Smooth muscle cell (in vitro differentiated cells): ENCODE results near the gene DHDH. TPM values are rescaled to one million over a fixed set of nuclear protein-coding genes. Genes with fewer than 3 reads are reported as not detected.

Source experiments
- DNase-seq: peaks from one replicate; lab custom pipeline; 2025; ENCODE audit not compliant: unreplicated experiment; lab: John Stamatoyannopoulos, UW
- H2AFZ ChIP-seq: fragments of 200-600 bp; sonication (generic); 2 replicates; pipeline ENCODE4 v1.6.0; 2016; ENCODE audit warnings: antibody characterized with exemption, low read depth, mild to moderate bottlenecking
- H3F3A ChIP-seq: fragments of 200-600 bp; sonication (generic); 2 replicates; pipeline ENCODE4 v1.6.0; 2017; ENCODE audit warnings: antibody characterized with exemption, low read depth
- H3K27ac ChIP-seq: fragments of 200-600 bp; sonication (generic); 2 replicates; pipeline ENCODE4 v1.5.1; 2016; ENCODE audit warnings: low read depth, mild to moderate bottlenecking
- H3K27me3 ChIP-seq: fragments of 200-600 bp; sonication (generic); 2 replicates; pipeline ENCODE4 v1.6.1; 2016; ENCODE audit warnings: low read depth, mild to moderate bottlenecking
- H3K36me3 ChIP-seq: fragments of 200-600 bp; sonication (generic); 2 replicates; pipeline ENCODE4 v1.5.1; 2016; ENCODE audit warnings: low read depth
- H3K4me1 ChIP-seq: fragments of 200-600 bp; sonication (generic); 2 replicates; pipeline ENCODE4 v1.5.1; 2016; ENCODE audit warnings: low read depth
- H3K4me2 ChIP-seq: fragments of 200-600 bp; sonication (generic); 2 replicates; pipeline ENCODE4 v1.6.0; 2016; ENCODE audit warnings: mild to moderate bottlenecking
- H3K4me3 ChIP-seq: fragments of 200-600 bp; sonication (generic); 2 replicates; pipeline ENCODE4 v1.5.1; 2016; ENCODE audit warnings: mild to moderate bottlenecking
- H3K79me2 ChIP-seq: fragments of 200-600 bp; sonication (generic); 2 replicates; pipeline ENCODE4 v1.6.0; 2016; ENCODE audit warnings: low read depth, mild to moderate bottlenecking
- H3K9ac ChIP-seq: fragments of 200-600 bp; sonication (generic); 2 replicates; pipeline ENCODE4 v1.6.0; 2016; ENCODE audit warnings: low read depth
- H3K9me3 ChIP-seq: fragments of 200-600 bp; sonication (generic); replicated peaks from 2 replicates; pipeline ENCODE4 v1.5.1; 2016; ENCODE audit warnings: low read depth
- H4K20me1 ChIP-seq: fragments of 200-600 bp; sonication (generic); 2 replicates; pipeline ENCODE4 v1.6.0; 2016; ENCODE audit warnings: low read depth
- CTCF ChIP-seq: fragments of 200-600 bp; sonication (generic); IDR thresholded peaks from 2 replicates; pipeline ENCODE4 v1.5.1; 2017; ENCODE audit warnings: borderline replicate concordance, mild to moderate bottlenecking, antibody characterized with exemption; ENCODE audit not compliant: insufficient read depth, poor library complexity, severe bottlenecking
- WGBS: methylation state at CpG from one replicate; pipeline ENCODE4 v1.1.7; 2016; ENCODE audit warnings: low lambda C conversion rate; 5-methylcytosine and 5-hydroxymethylcytosine counted together
- polyA plus RNA-seq: library from polyadenylated mRNA; unstranded; fragments of >200 nt; fragmentation: Nextera tagmentation; extraction: Ambion mirVana; gene quantifications from 2 replicates; pipeline ENCODE4 v1.2.1, GENCODE V29; 2016
- total RNA-seq: library from RNA; depleted of rRNA; stranded (reverse); fragments of >200 nt; gene quantifications from 2 replicates; pipeline ENCODE4 v1.2.3, GENCODE V29; 2014

The DHDH gene
- total and polyA plus RNA-seq, 2 experiments from 2014 or later, result 0.27 to 1.0 TPM

GRCh38 chr19:48947258-48947542 is 13.7 kb downstream of the DHDH start:
- TF ChIP-seq CTCF, result no peak

DNA sequence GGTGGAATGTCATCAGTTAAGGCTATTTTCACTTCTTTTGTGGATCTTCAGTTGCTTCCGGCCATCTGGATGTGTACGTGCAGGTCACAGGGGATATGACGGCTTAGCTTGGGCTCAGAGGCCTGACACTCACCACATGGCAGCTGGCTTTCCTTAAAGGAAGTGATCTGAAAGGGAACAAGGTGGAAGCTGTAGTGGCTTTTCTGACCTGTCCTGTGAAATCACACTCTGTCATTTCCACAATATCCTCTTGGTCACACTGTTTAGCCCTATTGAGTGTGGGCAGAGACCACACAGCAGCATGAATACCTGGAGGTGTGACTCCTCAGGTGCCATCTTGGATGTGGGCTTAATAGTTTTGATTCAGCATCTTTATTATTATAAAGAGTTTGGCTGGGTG is 16.7 kb downstream of the DHDH start:
- Histone ChIP-seq H3K4me2 (no peak overlapping the region), H3K79me2 (peaks cover 5% of the 10 kb centered on the region), H3F3A (no peaks in the 10 kb centered on the region), H3K27me3 (no peaks in the 10 kb centered on the region), H3K27ac (no peak overlapping the region), H4K20me1 (no peaks in the 10 kb centered on the region), H3K4me3 (no peak overlapping the region), H3K36me3 (no peaks in the 10 kb centered on the region), H2AFZ (no peak overlapping the region), H3K9me3 (no peaks in the 10 kb centered on the region), H3K9ac (no peak overlapping the region), H3K4me1 (no peaks in the 10 kb centered on the region)
- TF ChIP-seq CTCF, result no peak
- no peak for DNase-seq
- 89% methylated on average over 3 of the region's 3 CpGs for WGBS

More at GRCh38 chr19:48947258-48947542, 13.7 kb downstream of the DHDH start:
- H3K36me3 ChIP-seq, result no peaks in the 10 kb centered on the region
- H3K4me3 ChIP-seq, result no peak overlapping the region
- no peak for DNase-seq
- H2AFZ ChIP-seq, result no peak overlapping the region
- no peaks in the 10 kb centered on the region for H4K20me1 ChIP-seq
- H3F3A ChIP-seq, result no peaks in the 10 kb centered on the region
- no peaks in the 10 kb centered on the region for H3K9me3 ChIP-seq
- H3K79me2 ChIP-seq, result no peaks in the 10 kb centered on the region
- H3K9ac ChIP-seq, result no peak overlapping the region
- no peaks in the 10 kb centered on the region for H3K27me3 ChIP-seq
- H3K4me2 ChIP-seq, result no peak overlapping the region
- no peaks in the 10 kb centered on the region for H3K4me1 ChIP-seq
- H3K27ac ChIP-seq, result no peak overlapping the region
- WGBS, result 92% methylated on average over 3 of the region's 3 CpGs

DNA sequence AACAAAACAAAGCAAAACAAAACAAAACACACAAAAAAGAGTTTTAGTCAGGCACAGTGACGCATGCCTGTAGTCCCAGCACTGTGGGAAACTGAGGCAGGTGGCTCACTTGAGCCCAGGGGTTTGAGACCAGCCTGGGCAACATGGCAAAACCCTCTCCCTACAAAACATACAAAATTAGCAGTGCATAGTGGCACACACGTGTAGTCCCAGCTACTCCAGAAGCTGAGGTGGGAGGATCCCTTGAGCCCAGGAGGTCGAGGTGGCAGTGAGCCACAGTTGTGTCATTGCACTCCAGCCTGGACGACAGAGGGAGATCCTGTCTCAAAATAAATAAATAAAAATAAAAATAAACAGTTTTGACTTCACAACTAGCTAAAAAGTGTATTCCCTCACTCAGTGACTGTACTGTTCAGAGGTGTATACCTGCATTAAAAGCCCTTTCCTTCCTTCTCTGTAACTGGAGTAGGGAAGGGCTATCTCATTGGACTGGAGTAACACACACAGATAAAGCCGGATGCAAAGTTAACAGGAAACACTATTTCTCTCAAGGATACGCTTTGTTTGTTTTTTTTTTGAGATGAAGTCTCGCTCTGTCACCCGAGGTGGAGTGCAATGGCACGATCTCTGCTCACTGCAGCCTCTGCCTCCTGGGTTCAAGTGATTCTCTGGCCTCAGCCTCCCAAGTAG is 17.5 kb downstream of the DHDH start:
- Histone ChIP-seq H3K36me3 (no peaks in the 10 kb centered on the region), H2AFZ (no peak overlapping the region)

More for the DNA sequence above, 17.5 kb downstream of the DHDH start:
- H3K79me2 ChIP-seq, result peaks cover 13% of the 10 kb centered on the region
- no peak overlapping the region for H3K27ac ChIP-seq
- peaks cover 7% of the 10 kb centered on the region for H3K4me1 ChIP-seq
- TF ChIP-seq CTCF, result no peak
- H3K27me3 ChIP-seq, result no peaks in the 10 kb centered on the region
- no peaks in the 10 kb centered on the region for H3K9me3 ChIP-seq
- no peaks in the 10 kb centered on the region for H4K20me1 ChIP-seq
- H3K4me3 ChIP-seq, result no peak overlapping the region
- no peak for DNase-seq
- H3F3A ChIP-seq, result no peaks in the 10 kb centered on the region
- WGBS, result 78% methylated on average over 9 of the region's 9 CpGs
- no peak overlapping the region for H3K4me2 ChIP-seq
- no peak overlapping the region for H3K9ac ChIP-seq
